Lower leg skin (tissue), 4 donors: ENCODE measurements around the gene TMEM35A. TPM values are rescaled to one million over a fixed set of nuclear protein-coding genes. Genes with fewer than 3 reads are reported as not detected.
"Not testable (repeated sequence)": the region's sequence is repeated elsewhere in the genome, so short reads cannot be mapped to it uniquely, and the experiment has no call there.

Experiments used
- DNase-seq, 2 donors: peaks; one replicate each; pipeline ENCODE4 v3.0.0-alpha.2; 2019; ENCODE audit warnings: low spot score in 2 of 2
- H3K4me3 ChIP-seq: fragments of 200-600 bp; sonication (generic); 2 replicates; pipeline ENCODE4 v1.5.1; 2017; ENCODE audit warnings: mild to moderate bottlenecking, low read depth; ENCODE audit not compliant: poor library complexity, severe bottlenecking
- POLR2A ChIP-seq, 2 donors: fragments of 450-650 bp; IDR thresholded peaks; one replicate each; pipeline ENCODE4 v1.6.1; 2016 to 2017; ENCODE audit warnings: antibody characterized with exemption in 2 of 2, mild to moderate bottlenecking in 1 of 2, moderate library complexity in 1 of 2
- WGBS, 2 donors: methylation state at CpG; one replicate each; pipeline ENCODE4 v1.1.5; 2018; 5-methylcytosine and 5-hydroxymethylcytosine counted together
- intact Hi-C: fragments of 100-400 bp; cut with DNase I; formaldehyde crosslinking; loops from one replicate; pipeline ENCODE4 v1.15.0; 2023; ENCODE audit warnings: low total_unique reads
- total RNA-seq, 4 donors: library from RNA; depleted of rRNA; stranded (reverse); fragments of >200 nt; gene quantifications; one replicate each; pipeline ENCODE4 v1.1.0, GENCODE V29; 2016
- TF ChIP-seq, protein P1 (sequence below), 3 donors: fragments of 450-650 bp; IDR thresholded peaks; one replicate each; pipeline ENCODE4 v1.5.1; 2016; ENCODE audit warnings: antibody characterized with exemption in 3 of 3, mild to moderate bottlenecking in 3 of 3, moderate library complexity in 2 of 3

TMEM35A gene, protein sequence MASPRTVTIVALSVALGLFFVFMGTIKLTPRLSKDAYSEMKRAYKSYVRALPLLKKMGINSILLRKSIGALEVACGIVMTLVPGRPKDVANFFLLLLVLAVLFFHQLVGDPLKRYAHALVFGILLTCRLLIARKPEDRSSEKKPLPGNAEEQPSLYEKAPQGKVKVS
- under 1 TPM in 3 of 4 donors, not detected in 1; 0.10 to 0.45 (median 0.17) TPM for total RNA-seq

DNA sequence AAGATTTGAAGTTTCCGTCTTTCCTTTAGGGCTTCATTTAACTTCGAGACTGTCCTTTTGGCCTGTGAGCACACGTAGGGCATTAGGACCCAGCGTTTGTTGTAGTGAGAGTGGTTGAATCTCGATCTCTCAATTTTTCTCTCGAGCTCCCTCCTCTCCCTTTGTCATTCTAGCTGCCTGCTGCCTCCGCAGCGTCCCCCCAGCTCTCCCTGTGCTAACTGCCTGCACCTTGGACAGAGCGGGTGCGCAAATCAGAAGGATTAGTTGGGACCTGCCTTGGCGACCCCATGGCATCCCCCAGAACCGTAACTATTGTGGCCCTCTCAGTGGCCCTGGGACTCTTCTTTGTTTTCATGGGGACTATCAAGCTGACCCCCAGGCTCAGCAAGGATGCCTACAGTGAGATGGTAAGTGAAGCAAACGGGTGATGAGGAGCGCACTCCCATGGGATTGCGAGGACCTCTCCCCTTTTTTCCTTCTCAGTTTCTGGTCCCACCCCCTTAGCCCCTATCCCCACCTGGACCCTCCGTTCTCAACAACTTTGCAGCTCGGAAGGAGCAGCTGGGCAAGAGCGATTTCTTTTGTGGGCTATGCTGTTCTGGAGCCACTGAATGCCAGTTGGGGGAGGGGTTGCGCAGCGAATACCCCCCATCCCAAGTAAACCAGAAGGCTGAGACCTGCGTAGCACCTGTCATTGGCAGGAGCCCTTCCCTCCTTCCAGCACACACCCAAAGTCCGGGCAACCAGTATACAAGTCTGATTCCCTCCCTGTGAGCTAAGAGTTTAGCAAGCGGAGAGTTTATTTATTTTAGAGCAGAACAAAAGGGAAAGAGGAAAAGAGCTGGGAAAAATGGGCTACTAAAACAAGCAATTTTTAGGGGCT, at the start of gene TMEM35A:
Gene TMEM35A (plus strand): TSS at position 164 of the 883 bp plus-strand sequence. CDS start 124 bp downstream, at position 288.
- TF ChIP-seq, protein P1, sequence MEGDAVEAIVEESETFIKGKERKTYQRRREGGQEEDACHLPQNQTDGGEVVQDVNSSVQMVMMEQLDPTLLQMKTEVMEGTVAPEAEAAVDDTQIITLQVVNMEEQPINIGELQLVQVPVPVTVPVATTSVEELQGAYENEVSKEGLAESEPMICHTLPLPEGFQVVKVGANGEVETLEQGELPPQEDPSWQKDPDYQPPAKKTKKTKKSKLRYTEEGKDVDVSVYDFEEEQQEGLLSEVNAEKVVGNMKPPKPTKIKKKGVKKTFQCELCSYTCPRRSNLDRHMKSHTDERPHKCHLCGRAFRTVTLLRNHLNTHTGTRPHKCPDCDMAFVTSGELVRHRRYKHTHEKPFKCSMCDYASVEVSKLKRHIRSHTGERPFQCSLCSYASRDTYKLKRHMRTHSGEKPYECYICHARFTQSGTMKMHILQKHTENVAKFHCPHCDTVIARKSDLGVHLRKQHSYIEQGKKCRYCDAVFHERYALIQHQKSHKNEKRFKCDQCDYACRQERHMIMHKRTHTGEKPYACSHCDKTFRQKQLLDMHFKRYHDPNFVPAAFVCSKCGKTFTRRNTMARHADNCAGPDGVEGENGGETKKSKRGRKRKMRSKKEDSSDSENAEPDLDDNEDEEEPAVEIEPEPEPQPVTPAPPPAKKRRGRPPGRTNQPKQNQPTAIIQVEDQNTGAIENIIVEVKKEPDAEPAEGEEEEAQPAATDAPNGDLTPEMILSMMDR (IDR thresholded peaks at IDR 0.05), result no peak
- TF ChIP-seq POLR2A (IDR thresholded peaks at IDR 0.05), result no peak
- intact Hi-C loops, result no loop called here
- 7 to 27% methylated on average over 18 to 23 of the region's 23 CpGs for WGBS, 2 donors
- no peak for DNase-seq
- H3K4me3 ChIP-seq, result no peak within 1 kb of the TSS

DNA sequence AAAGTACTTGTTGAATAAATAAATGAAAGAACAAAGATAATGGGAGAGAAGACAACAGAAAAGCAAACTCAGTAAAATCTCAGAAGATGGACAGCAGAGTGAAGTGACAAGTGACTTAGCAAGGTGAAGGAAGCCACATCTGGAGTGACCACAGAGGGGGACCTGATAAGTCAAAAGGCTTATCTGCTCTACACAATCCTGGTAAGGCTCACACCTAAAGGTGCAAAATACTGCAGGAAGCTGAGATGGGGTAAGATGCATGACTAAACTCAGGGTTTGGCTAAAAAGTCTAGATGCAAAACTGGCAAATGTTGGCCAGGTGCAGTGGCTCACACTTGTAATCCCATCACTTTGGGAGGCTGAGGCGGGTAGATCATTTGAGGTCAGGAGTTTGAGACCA, 49.0 kb upstream of the TMEM35A start:
- WGBS, 2 donors, result 92 to 100% methylated on average over 1 of the region's 1 CpG
- intact Hi-C loops, result no loop called here
- DNase-seq, result no peak
- H3K4me3 ChIP-seq, result no peak overlapping the region
- TF ChIP-seq POLR2A (IDR thresholded peaks at IDR 0.05), result no peak
- TF ChIP-seq, protein P1 (IDR thresholded peaks at IDR 0.05), result no peak

DNA sequence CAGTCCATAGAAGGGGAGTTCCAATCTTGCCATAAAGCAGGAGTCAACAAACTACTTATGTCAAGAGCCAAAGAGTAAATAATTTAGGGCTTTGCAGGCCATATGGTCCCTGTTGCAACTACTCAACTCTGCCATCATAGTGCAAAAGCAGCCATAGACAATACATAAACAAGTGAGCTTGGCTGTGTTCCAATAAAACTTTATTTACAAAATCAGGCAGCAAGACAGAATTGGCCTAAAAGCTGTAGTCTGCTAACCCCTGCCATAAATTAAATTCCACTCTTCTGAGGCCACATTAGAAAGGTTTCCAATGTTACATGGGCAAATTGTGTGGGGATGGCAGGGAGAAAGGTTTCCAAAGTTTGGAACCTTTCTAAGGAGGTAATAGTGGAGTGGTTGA, 41.4 kb upstream of the TMEM35A start:
- DNase-seq, result no peak
- intact Hi-C loops, result no loop called here
- H3K4me3 ChIP-seq, result no peak overlapping the region
- TF ChIP-seq POLR2A (IDR thresholded peaks at IDR 0.05), result no peak
- TF ChIP-seq, protein P1 (IDR thresholded peaks at IDR 0.05), result no peak

DNA sequence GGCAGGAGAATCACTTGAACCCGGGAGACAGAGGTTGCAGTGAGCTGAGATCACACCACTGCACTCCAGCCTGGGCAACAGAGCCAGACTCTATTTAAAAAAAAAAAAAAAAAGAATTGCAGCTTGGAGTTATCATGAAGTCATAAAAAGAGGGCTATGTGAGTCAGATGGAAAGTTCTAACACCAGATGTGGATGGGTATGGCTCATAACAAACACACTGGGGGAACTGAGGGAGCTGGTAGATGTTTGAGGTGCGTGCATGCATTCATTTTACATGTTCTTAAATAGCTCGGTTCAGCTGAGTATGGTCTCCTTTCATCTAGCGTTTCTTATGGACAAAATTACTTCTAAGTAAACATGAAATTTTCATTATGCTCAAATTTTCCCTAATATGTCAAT, 38.5 kb upstream of the TMEM35A start:
- H3K4me3 ChIP-seq, result no peak overlapping the region
- 78 to 79% methylated on average over 4 of the region's 4 CpGs for WGBS, 2 donors
- intact Hi-C loops, result no loop called here
- TF ChIP-seq, protein P1 (IDR thresholded peaks at IDR 0.05), result no peak
- TF ChIP-seq POLR2A (IDR thresholded peaks at IDR 0.05), result no peak
- no peak for DNase-seq

DNA sequence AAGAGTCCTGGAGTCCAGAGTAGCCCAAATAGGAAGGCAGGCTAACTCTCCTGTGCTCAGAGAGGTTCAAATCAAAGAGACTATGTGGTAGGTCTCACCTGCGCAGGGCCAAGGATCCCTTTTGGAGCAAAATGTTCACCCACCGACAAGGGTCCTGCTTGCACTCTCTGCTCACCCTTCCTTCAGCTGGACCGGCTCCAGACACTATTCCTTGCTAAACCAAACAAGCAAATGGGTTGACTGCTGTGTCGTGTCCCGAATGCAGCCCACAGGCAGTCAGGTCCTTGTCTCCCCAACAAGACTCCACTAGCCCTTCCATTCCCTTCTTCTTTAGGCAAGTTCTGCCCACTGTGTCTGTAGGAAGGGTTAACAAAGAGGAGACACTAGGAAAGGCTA, 27.5 kb upstream of the TMEM35A start:
- peak in 1 of 2 donors; percentile 12 for DNase-seq
- peak overlapping the region; percentile 30 for H3K4me3 ChIP-seq
- intact Hi-C loops, result no loop called here
- no peak for TF ChIP-seq POLR2A (IDR thresholded peaks at IDR 0.05)
- WGBS, 2 donors, result 5 to 49% methylated on average over 5 of the region's 5 CpGs

DNA sequence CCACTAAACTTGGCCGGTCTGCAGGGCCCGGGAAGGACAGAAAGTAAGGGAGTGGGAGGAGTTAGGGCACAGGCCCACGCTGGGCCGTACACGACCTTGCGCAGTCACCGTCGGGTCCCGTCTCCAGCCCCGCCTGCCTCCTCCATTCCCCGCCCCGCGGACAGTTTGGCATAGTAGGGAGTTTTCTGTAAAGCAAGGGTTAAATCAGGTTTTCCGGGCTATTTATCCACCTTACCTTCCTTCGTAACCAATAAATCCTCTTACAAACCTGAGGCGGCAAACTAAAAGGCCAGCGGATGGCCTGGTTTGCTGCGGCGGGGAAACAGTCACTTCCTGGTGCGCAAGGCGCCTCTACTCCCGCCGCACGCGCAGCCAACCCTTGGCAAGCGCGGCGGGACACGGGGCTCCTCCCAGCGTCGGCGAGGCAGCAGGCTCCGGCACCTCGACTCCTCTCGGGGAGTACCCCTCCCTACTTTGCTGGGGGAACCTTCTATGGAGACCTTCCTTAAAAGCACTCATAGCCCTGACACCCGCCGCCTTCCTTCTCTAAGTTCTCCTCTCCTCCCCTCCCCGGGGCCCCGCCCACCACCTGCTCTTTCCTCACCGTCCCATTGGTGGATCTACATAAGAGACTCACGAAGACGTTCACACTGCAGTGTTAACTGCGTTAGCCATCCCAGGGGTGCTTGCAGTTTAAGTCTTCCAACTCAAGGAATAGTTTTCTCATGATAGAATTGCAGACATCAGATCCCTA, 27.0 kb upstream of the TMEM35A start, which contains the start of gene TRMT2B:
Gene TRMT2B (minus strand): TSS at position 563 of the 754 bp plus-strand sequence. CDS start 9,822 bp downstream, outside the sequence.
- TF ChIP-seq POLR2A (IDR thresholded peaks at IDR 0.05), result no peak
- TF ChIP-seq, protein P1 (IDR thresholded peaks at IDR 0.05), result no peak
- WGBS, 2 donors, result 1 to 29% methylated on average over 36 to 43 of the region's 43 CpGs
- H3K4me3 ChIP-seq, result peak within 1 kb of the TSS; percentile 30
- peak; percentile 70 to 96 for DNase-seq
- intact Hi-C loops, result no loop called here

DNA sequence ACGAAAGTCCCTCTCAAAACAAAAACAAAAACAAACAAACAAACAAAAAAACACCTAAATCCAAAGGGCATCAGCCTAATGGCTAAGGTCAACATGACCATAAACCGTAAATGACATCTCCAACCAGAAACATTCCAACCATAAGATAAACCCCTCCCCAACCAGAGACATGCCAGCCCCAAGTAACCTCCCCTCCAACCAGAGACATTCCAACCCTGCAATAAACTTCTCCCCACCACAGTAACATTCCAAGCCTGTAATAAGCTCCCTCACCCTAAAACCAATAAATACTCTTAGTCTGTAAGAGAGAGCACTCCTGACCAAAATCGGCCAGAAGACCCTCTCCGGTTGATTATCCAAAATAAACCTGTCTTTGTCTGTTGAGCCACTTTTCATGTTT, 22.1 kb upstream of the TMEM35A start:
- WGBS, 2 donors, result 78 to 90% methylated on average over 4 of the region's 4 CpGs
- intact Hi-C loops, H3K4me3 ChIP-seq, DNase-seq: not testable (repeated sequence)
